Measurements from ENCODE around the gene CDK2. TPM values are rescaled to one million over a fixed set of nuclear protein-coding genes. Genes with fewer than 3 reads are reported as not detected.

CDK2 gene
- total RNA-seq, 2 experiments from 2014 or later, result 86.7 to 90.1 TPM

- peak within 1 kb of the TSS; percentile 87 for H3K4me3 Mint-ChIP-seq
- intact Hi-C loops (cut with micrococcal nuclease), result no loop called here
- no peaks in the 10 kb centered on the region for H3K9me3 Mint-ChIP-seq
- POLR2A ChIA-PET, result interaction anchor here (0.7 to 2.3 kb wide), 6 partner anchors 10 to 90 kb away, joined by 3 to 15 read pairs (median 4); partner anchors contain the start of gene DGKA
- ATAC-seq (peak; percentile 43), DNase-seq (peak; percentile 43)
- no peaks in the 10 kb centered on the region for H3K27me3 Mint-ChIP-seq
- peaks cover 19% of the 10 kb centered on the region for H3K36me3 Mint-ChIP-seq (ENCODE audit: low read depth)
- CTCF ChIA-PET, result interaction anchor here (0.7 to 3.8 kb wide), 4 partner anchors 8 to 95 kb away, joined by 3 to 28 read pairs (median 8); no protein-coding TSS in a partner anchor
- TF ChIP-seq, protein P1, sequence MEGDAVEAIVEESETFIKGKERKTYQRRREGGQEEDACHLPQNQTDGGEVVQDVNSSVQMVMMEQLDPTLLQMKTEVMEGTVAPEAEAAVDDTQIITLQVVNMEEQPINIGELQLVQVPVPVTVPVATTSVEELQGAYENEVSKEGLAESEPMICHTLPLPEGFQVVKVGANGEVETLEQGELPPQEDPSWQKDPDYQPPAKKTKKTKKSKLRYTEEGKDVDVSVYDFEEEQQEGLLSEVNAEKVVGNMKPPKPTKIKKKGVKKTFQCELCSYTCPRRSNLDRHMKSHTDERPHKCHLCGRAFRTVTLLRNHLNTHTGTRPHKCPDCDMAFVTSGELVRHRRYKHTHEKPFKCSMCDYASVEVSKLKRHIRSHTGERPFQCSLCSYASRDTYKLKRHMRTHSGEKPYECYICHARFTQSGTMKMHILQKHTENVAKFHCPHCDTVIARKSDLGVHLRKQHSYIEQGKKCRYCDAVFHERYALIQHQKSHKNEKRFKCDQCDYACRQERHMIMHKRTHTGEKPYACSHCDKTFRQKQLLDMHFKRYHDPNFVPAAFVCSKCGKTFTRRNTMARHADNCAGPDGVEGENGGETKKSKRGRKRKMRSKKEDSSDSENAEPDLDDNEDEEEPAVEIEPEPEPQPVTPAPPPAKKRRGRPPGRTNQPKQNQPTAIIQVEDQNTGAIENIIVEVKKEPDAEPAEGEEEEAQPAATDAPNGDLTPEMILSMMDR (IDR thresholded peaks at IDR 0.05), result no peak
- peaks cover 31% of the 10 kb centered on the region for H3K4me1 Mint-ChIP-seq (ENCODE audit: low read depth)
- peak within 1 kb of the TSS; percentile 89 for H3K27ac Mint-ChIP-seq
These were observed 54.0 kb downstream of the CDK2 start, which contains the start of gene IKZF4 for GRCh38 chr12:56020423-56021184. Gene IKZF4, plus strand, starts transcription at chr12:56021043. Its CDS starts 451 bp downstream, at chr12:56021494.

GRCh38 chr12:56021889-56022497 is 55.4 kb downstream of the CDK2 start:
- intact Hi-C loops (cut with micrococcal nuclease), result no loop called here
- CTCF ChIA-PET, result interaction anchor here (0.9 to 2.7 kb wide), 6 partner anchors 8 to 63 kb away, joined by 3 to 22 read pairs (median 4); partner anchors contain the start of gene SUOX
- Mint-ChIP-seq H3K9me3 (no peaks in the 10 kb centered on the region), H3K27me3 (no peaks in the 10 kb centered on the region), H3K27ac (peak overlapping the region; percentile 89), H3K36me3 (ENCODE audit: low read depth) (peaks cover 24% of the 10 kb centered on the region), H3K4me3 (peak overlapping the region; percentile 87), H3K4me1 (ENCODE audit: low read depth) (peaks cover 26% of the 10 kb centered on the region)
- POLR2A ChIA-PET, result interaction anchor here (0.6 to 2.3 kb wide), 5 partner anchors 12 to 48 kb away, joined by 4 to 15 read pairs (median 8); partner anchors contain the start of gene RAB5B
- ATAC-seq (no peak), DNase-seq (no peak)
- TF ChIP-seq, protein P1 (IDR thresholded peaks at IDR 0.05), result no peak

Other genes with a start within 250 kb of the CDK2 start
- 1 to 10 TPM; 5.3 to 6.8 TPM for gene RDH5, start 246.4 kb upstream of the CDK2 start, total RNA-seq
- gene CD63, start 237.8 kb upstream of the CDK2 start, total RNA-seq, result 100 to 1,000 TPM in 1 of 2 experiments, 10 to 100 TPM in 1; 99.6 to 101 TPM
- gene GDF11, start 223.7 kb upstream of the CDK2 start, total RNA-seq, result 1 to 10 TPM; 7.4 to 9.3 TPM
- gene SARNP, start 149.1 kb upstream of the CDK2 start, total RNA-seq, result 10 to 100 TPM; 93.9 to 94.0 TPM
- gene ORMDL2, start 148.8 kb upstream of the CDK2 start, total RNA-seq, result 10 to 100 TPM; 24.2 to 27.0 TPM
- 10 to 100 TPM; 23.1 to 23.7 TPM for gene DNAJC14, start 137.2 kb upstream of the CDK2 start, total RNA-seq
- gene MMP19, start 123.9 kb upstream of the CDK2 start, total RNA-seq, result not detected
- 10 to 100 TPM; 22.1 to 22.9 TPM for gene PYM1, start 38.9 kb upstream of the CDK2 start, total RNA-seq
- 100 to 1,000 TPM; 350 to 353 TPM for gene DGKA, start 35.7 kb upstream of the CDK2 start, total RNA-seq
- gene PMEL, start 788 bp upstream of the CDK2 start, total RNA-seq, result 1 to 10 TPM in 1 of 2 experiments, under 1 TPM in 1; 0.65 to 1.2 TPM
- gene RAB5B, start 7.2 kb downstream of the CDK2 start, total RNA-seq, result 10 to 100 TPM; 26.0 to 32.4 TPM
- 1 to 10 TPM; 4.6 to 6.2 TPM for gene SUOX, start 30.4 kb downstream of the CDK2 start, total RNA-seq
- 10 to 100 TPM; 20.5 to 20.8 TPM for gene IKZF4, start 54.2 kb downstream of the CDK2 start, total RNA-seq
- gene RPS26, start 75.1 kb downstream of the CDK2 start, total RNA-seq, result 10 to 100 TPM; 29.7 to 29.8 TPM
- gene ERBB3, start 113.3 kb downstream of the CDK2 start, total RNA-seq, result under 1 TPM; 0.98 to 0.99 TPM
- gene PA2G4, start 137.7 kb downstream of the CDK2 start, total RNA-seq, result 100 to 1,000 TPM; 447 to 455 TPM
- gene RPL41, start 149.8 kb downstream of the CDK2 start, total RNA-seq, result 1,000 to 10,000 TPM; 5,401 to 5,452 TPM
- gene ZC3H10, start 151.4 kb downstream of the CDK2 start, total RNA-seq, result 1 to 10 TPM; 6.8 to 7.2 TPM
- 100 to 1,000 TPM; 154 to 160 TPM for gene ESYT1, start 161.4 kb downstream of the CDK2 start, total RNA-seq
- 10 to 100 TPM; 60.3 to 66.9 TPM for gene MYL6B, start 185.8 kb downstream of the CDK2 start, total RNA-seq
- 100 to 1,000 TPM; 647 to 663 TPM for gene MYL6, start 191.5 kb downstream of the CDK2 start, total RNA-seq
- gene SMARCC2, start 222.7 kb downstream of the CDK2 start, total RNA-seq, result 10 to 100 TPM; 79.3 to 87.9 TPM

Measured in activated CD8-positive, alpha-beta T cell treated with anti-CD3 and anti-CD28 coated beads for 36 hours (primary cell).